PC-9 (cell line): ENCODE data around the gene PDK2. TPM values are rescaled to one million over a fixed set of nuclear protein-coding genes. Genes with fewer than 3 reads are reported as not detected.

ENCODE experiments used
- BruUV-seq: library from RNA; stranded (reverse); fragments of 400-500 nt; replicated peaks from 2 replicates; lab custom pipeline; 2021; lab: Mats Ljungman, UMichigan
- CTCF ChIA-PET: fragments of 300-600 bp; sonication (Branson Sonifier 250); formaldehyde crosslinking; loops from one replicate; lab custom pipeline; 2022; ENCODE audit warnings: antibody characterized with exemption; lab: Charles Lee
- POLR2A ChIA-PET: fragments of 300-600 bp; sonication (Branson Sonifier 250); formaldehyde crosslinking; loops from one replicate; lab custom pipeline; 2022; ENCODE audit warnings: antibody characterized with exemption; ENCODE audit not compliant: unreplicated experiment; lab: Charles Lee
- DNase-seq, 2 experiments: peaks; one replicate each; pipeline versions ENCODE4 v3.0.0 to v3.0.0-alpha.2; 2015 to 2022; ENCODE audit warnings: mixed read lengths in 1 of 2
- H2AFZ ChIP-seq: fragments of 200-600 bp; sonication (generic); 2 replicates; pipeline ENCODE4 v1.8.1; 2017; ENCODE audit warnings: antibody characterized with exemption
- H3F3A ChIP-seq: fragments of 200-600 bp; sonication (generic); 2 replicates; pipeline ENCODE4 v1.8.1; 2017; ENCODE audit warnings: antibody characterized with exemption, mild to moderate bottlenecking, low read depth; ENCODE audit not compliant: insufficient read depth
- H3K27ac ChIP-seq: fragments of 200-600 bp; sonication (generic); 2 replicates; pipeline ENCODE4 v1.6.1; 2016; ENCODE audit warnings: mixed run types
- H3K27me3 ChIP-seq: fragments of 200-600 bp; sonication (generic); 2 replicates; pipeline ENCODE4 v1.6.1; 2016; ENCODE audit warnings: low read depth, mixed run types; ENCODE audit not compliant: insufficient read depth
- H3K36me3 ChIP-seq: fragments of 200-600 bp; sonication (generic); 2 replicates; pipeline ENCODE4 v1.6.1; 2016; ENCODE audit warnings: low read depth, mixed run types
- H3K4me1 ChIP-seq: fragments of 200-600 bp; sonication (generic); replicated peaks from 2 replicates; pipeline ENCODE4 v1.6.1; 2016; ENCODE audit warnings: mixed run types; ENCODE audit not compliant: insufficient read depth
- H3K4me2 ChIP-seq: fragments of 200-600 bp; sonication (generic); 2 replicates; pipeline ENCODE4 v1.6.1; 2017; ENCODE audit warnings: mixed run types
- H3K4me3 ChIP-seq: fragments of 200-600 bp; sonication (generic); 2 replicates; pipeline ENCODE4 v1.6.1; 2016; ENCODE audit warnings: mixed run types
- H3K79me2 ChIP-seq: fragments of 200-600 bp; sonication (generic); 2 replicates; pipeline ENCODE4 v1.6.1; 2017; ENCODE audit warnings: low read depth, mixed run types
- H3K9me2 ChIP-seq: fragments of 200-600 bp; sonication (generic); 2 replicates; pipeline ENCODE4 v1.8.1; 2017; ENCODE audit warnings: mild to moderate bottlenecking; ENCODE audit not compliant: insufficient read depth
- H3K9me3 ChIP-seq: fragments of 200-600 bp; sonication (generic); 2 replicates; pipeline ENCODE4 v1.8.1; 2016; ENCODE audit warnings: low read depth; ENCODE audit not compliant: insufficient read depth
- H4K20me1 ChIP-seq: fragments of 200-600 bp; sonication (generic); 2 replicates; pipeline ENCODE4 v1.8.1; 2017; ENCODE audit not compliant: insufficient read depth
- CTCF ChIP-seq: fragments of 200-600 bp; sonication (generic); conservative IDR thresholded peaks from 2 replicates; pipeline ENCODE4 v1.6.1; 2017; ENCODE audit warnings: mixed run types, antibody characterized with exemption, mild to moderate bottlenecking, moderate library complexity
- EZH2 ChIP-seq: fragments of 200-600 bp; sonication (generic); IDR thresholded peaks from 2 replicates; pipeline ENCODE4 v1.8.0; 2017; ENCODE audit warnings: antibody characterized with exemption, low read depth
- intact Hi-C: fragments of 100-400 bp; cut with micrococcal nuclease; formaldehyde crosslinking; loops from one replicate; pipeline ENCODE4 v1.10.0; 2022; ENCODE audit not compliant: unreplicated experiment
- total RNA-seq: library from RNA; stranded (reverse); gene quantifications from 2 replicates; pipeline ENCODE4 v1.2.3, GENCODE V29; 2021

Gene PDK2
- total RNA-seq, 1 experiment from 2014 or later: 58.7 TPM

- ChIA-PET CTCF (interaction anchor here (1.5 kb wide), 1 partner anchor 22 kb away, joined by 3 read pairs; no protein-coding TSS in a partner anchor), POLR2A (no interaction called here)
- Histone ChIP-seq H3F3A (peaks cover 4% of the 10 kb centered on the region; the same call in 1 of the 2 replicates), H3K27me3 (peaks cover 39% of the 10 kb centered on the region), H3K79me2 (no peaks in the 10 kb centered on the region), H3K27ac (no peak overlapping the region), H3K9me3 (no peaks in the 10 kb centered on the region), H3K36me3 (no peaks in the 10 kb centered on the region), H3K9me2 (no peaks in the 10 kb centered on the region), H4K20me1 (no peaks in the 10 kb centered on the region), H3K4me3 (no peak overlapping the region), H2AFZ (no peak overlapping the region), H3K4me1 (0 out of 2 replicates have a peak, but pooled peaks cover 5% of the 10 kb centered on the region), H3K4me2 (no peak overlapping the region)
- intact Hi-C loops: no loop called here
- no peak for TF ChIP-seq CTCF
- TF ChIP-seq EZH2: no peak
- no TSS peak for BruUV-seq
- DNase-seq: no peak
These were observed 20.6 kb downstream of the PDK2 start for GRCh38 chr17:50115756-50116155.

GRCh38 chr17:50117202-50118051, 22.3 kb downstream of the PDK2 start:
- CTCF ChIA-PET: interaction anchor here (0.5 to 0.7 kb wide), 2 partner anchors 57 to 207 kb away, joined by 3 read pairs; no protein-coding TSS in a partner anchor
- no peak overlapping the region for H2AFZ ChIP-seq
- H4K20me1 ChIP-seq: no peaks in the 10 kb centered on the region
- no peaks in the 10 kb centered on the region for H3K79me2 ChIP-seq
- intact Hi-C loops: no loop called here
- 0 out of 2 replicates have a peak, but pooled peaks cover 1% of the 10 kb centered on the region for H3K4me1 ChIP-seq
- peak; percentile 50; the same call in 1 of the 2 replicates for TF ChIP-seq CTCF
- TF ChIP-seq EZH2: no peak
- H3K36me3 ChIP-seq: no peaks in the 10 kb centered on the region
- peak in 1 of 2 experiments; percentile 62 for DNase-seq
- peaks cover 4% of the 10 kb centered on the region; the same call in 1 of the 2 replicates for H3F3A ChIP-seq
- peak overlapping the region; percentile 4; the same call in 1 of the 2 replicates for H3K4me2 ChIP-seq
- POLR2A ChIA-PET: interaction anchor here (0.7 kb wide), 1 partner anchor 55 kb away, joined by 3 read pairs; no protein-coding TSS in a partner anchor
- no TSS peak for BruUV-seq
- peaks cover 39% of the 10 kb centered on the region for H3K27me3 ChIP-seq
- no peak overlapping the region for H3K4me3 ChIP-seq
- no peaks in the 10 kb centered on the region for H3K9me2 ChIP-seq
- H3K27ac ChIP-seq: no peak overlapping the region
- no peaks in the 10 kb centered on the region for H3K9me3 ChIP-seq

GRCh38 chr17:50118076-50118827, 23.1 kb downstream of the PDK2 start:
- Histone ChIP-seq H3F3A (peaks cover 4% of the 10 kb centered on the region; the same call in 1 of the 2 replicates), H3K27me3 (peaks cover 43% of the 10 kb centered on the region), H3K36me3 (no peaks in the 10 kb centered on the region), H3K27ac (no peak overlapping the region), H3K9me2 (no peaks in the 10 kb centered on the region), H3K9me3 (no peaks in the 10 kb centered on the region), H3K79me2 (no peaks in the 10 kb centered on the region), H2AFZ (no peak overlapping the region), H3K4me1 (no peaks in the 10 kb centered on the region), H4K20me1 (no peaks in the 10 kb centered on the region), H3K4me3 (no peak overlapping the region), H3K4me2 (no peak overlapping the region)
- TF ChIP-seq CTCF (no peak), EZH2 (no peak)
- intact Hi-C loops: no loop called here
- no TSS peak for BruUV-seq
- no peak for DNase-seq
- POLR2A ChIA-PET: no interaction called here
- CTCF ChIA-PET: interaction anchor here (0.5 kb wide), 1 partner anchor 206 kb away, joined by 3 read pairs; no protein-coding TSS in a partner anchor
